ENCODE measurements around the gene METTL2B. TPM values are rescaled to one million over a fixed set of nuclear protein-coding genes. Genes with fewer than 3 reads are reported as not detected.
"Not testable (repeated sequence)": the region's sequence is repeated elsewhere in the genome, so short reads cannot be mapped to it uniquely, and the experiment has no call there.

Gene METTL2B
- total RNA-seq, 1 donor from 2014 or later, result 37.4 TPM

DNA sequence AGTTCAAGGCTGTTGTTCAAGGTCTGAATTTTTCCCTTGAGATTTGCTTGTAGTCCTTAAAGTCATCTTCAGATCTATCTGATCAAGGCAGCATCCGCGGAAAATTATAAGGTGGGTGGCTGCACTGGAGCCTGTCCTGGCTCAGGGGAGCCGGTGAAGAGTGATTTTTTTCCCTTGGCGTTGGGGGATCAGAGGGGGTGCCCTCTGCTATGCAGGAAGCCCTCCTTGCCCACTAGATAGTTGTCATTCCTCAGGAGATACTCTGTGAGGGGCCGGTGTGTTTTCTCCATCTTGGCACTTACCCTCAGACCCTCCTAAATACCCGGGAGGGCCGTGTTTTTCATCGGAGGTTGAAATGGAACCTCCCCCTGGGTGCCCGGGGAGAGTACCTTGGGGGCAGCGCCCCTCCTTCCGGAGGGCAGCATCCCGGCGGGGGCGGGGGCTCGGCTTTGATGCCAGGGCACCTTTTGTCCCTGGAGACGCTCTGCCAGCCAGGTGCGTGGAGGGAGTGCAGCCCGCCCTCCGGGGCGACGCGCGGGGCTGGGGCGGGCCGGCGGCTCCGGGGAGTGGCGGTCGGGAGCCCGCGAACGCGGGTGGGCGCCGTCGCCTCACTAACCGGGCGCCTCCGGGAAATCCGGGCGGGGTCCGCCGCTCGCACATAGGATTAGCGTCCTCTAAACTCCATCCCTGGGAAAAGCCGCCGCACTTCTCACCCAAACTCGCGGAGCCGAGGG is 53.7 kb downstream of the METTL2B start:
- Histone ChIP-seq H3K36me3 (peaks cover 0 to 15% of the 10 kb centered on the region in 2 donors), H3K4me3 (peak overlapping the region; percentile 100), H3K27ac (peak overlapping the region; percentile 94 to 100)
- not testable (repeated sequence) for H3K27me3 ChIP-seq; DNase-seq (ENCODE audit: low spot score in 2 of 2); H3K4me1 ChIP-seq; H3K9me3 ChIP-seq
- intact Hi-C loops (cut with DNase I), result loop anchor here (2.0 kb wide), 1 partner anchor 53 kb away; the partner anchor contains the start of gene METTL2B

DNA sequence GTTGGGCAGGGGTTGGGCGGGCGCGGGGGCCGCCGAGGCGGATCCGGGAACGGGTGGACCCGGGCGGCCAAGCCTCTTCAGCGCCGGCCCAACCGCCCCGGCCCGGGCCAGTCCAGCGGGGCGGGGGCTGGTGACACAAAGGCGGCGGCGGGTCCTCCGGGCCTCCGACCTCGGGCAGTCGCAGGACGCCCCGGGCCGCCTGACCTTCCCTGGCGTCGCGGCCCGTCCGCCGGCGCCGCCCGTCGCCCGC is 54.2 kb downstream of the METTL2B start:
- DNase-seq (ENCODE audit: low spot score in 2 of 2), result no peak

DNA sequence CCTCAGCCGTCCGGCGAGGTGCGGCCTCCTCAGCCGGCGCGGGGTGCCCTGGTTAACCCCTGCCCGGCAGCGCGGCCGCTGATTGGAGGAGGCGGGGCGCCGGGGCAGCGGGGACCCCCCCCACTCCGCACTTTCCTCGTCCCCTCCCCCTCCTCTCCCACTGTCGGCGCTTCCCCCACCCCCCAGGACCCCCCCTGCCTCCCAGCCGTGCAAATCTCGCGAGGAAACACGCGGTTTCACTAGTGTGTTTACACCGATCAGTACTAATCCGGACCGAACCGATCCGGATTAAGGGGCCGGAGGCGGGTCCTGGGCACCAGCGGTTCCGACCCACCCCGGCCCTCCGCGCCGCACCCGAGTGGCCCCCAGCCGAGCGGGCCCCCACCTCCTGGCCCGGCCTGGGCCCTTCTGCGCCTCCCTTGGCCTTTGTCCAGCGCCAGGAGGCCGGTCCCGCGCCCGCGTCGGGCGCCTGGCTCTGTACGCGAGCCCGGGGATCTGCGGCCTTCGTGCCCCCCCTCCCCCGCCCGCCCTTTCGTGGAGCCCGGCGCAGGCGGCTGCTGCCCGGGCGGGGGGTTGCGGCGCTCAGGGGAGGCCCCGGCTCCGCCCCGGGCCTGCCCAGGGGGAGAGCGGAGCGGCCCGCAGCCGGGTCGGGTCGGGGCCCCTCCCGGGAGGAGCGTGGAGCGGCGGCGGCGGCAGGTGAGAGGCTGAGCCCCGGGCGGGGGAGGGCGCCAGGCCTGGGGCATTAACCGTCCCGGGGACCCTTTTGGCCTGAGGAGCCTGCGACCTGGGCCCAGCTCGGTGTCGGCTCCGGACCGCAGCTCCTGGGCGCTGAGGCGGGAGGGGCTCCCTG is 54.8 kb downstream of the METTL2B start:
- Histone ChIP-seq H3K36me3 (peaks cover 0 to 16% of the 10 kb centered on the region in 2 donors), H3K27ac (peak overlapping the region; percentile 94 to 100), H3K4me3 (peak overlapping the region; percentile 100)
- intact Hi-C loops (cut with DNase I), result loop anchor here (2.0 kb wide), 1 partner anchor 55 kb away; the partner anchor contains the start of gene METTL2B
- not testable (repeated sequence) for H3K9me3 ChIP-seq, H3K4me1 ChIP-seq, H3K27me3 ChIP-seq
- peak; percentile 31 to 92 for DNase-seq (ENCODE audit: low spot score in 2 of 2)

More for the DNA sequence above, 54.2 kb downstream of the METTL2B start:
- peak overlapping the region; percentile 100 for H3K4me3 ChIP-seq
- no peaks in the 10 kb centered on the region for H3K9me3 ChIP-seq
- H3K36me3 ChIP-seq, result peaks cover 0 to 16% of the 10 kb centered on the region in 2 donors
- H3K27ac ChIP-seq, result peak overlapping the region; percentile 94 to 100
- intact Hi-C loops (cut with DNase I), result loop anchor here (2.0 kb wide), 1 partner anchor 54 kb away; the partner anchor contains the start of gene METTL2B
- H3K4me1 ChIP-seq, result no peaks in the 10 kb centered on the region
- no peaks in the 10 kb centered on the region for H3K27me3 ChIP-seq
- TF ChIP-seq, protein P1, sequence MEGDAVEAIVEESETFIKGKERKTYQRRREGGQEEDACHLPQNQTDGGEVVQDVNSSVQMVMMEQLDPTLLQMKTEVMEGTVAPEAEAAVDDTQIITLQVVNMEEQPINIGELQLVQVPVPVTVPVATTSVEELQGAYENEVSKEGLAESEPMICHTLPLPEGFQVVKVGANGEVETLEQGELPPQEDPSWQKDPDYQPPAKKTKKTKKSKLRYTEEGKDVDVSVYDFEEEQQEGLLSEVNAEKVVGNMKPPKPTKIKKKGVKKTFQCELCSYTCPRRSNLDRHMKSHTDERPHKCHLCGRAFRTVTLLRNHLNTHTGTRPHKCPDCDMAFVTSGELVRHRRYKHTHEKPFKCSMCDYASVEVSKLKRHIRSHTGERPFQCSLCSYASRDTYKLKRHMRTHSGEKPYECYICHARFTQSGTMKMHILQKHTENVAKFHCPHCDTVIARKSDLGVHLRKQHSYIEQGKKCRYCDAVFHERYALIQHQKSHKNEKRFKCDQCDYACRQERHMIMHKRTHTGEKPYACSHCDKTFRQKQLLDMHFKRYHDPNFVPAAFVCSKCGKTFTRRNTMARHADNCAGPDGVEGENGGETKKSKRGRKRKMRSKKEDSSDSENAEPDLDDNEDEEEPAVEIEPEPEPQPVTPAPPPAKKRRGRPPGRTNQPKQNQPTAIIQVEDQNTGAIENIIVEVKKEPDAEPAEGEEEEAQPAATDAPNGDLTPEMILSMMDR (IDR thresholded peaks at IDR 0.05), result no peak

DNA sequence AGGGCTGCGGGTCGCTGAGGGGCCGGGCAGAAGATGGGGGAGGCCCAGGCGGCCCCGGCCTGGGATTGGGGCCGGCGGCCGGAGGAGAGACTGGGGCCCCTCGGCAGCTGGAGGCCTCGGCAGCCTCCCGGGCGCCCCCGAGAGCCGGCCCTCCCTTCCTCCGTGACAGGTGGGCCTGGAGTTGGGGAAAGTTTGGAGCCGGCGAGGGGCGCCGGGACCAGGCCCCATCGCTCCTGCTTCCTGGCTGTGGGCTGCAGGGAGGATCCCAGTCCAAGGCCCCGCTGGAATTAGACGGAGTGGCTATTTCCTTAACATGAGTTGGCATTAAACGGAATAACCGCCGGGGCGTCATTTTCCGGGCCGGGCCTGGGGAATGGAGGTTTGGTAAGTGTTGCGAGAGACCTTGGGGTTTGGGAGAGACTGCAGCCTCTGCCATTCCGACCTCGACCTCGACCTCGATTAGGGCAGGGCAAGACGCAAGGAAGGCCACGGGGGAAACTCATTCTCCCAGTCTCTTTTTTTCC is 55.5 kb downstream of the METTL2B start:
- Histone ChIP-seq H3K27ac (peak overlapping the region; percentile 94 to 100), H3K36me3 (peaks cover 0 to 16% of the 10 kb centered on the region in 2 donors), H3K4me3 (peak overlapping the region; percentile 100)
- H3K9me3 ChIP-seq, H3K4me1 ChIP-seq, H3K27me3 ChIP-seq: not testable (repeated sequence)
- intact Hi-C loops (cut with DNase I), result loop anchor here (2.0 kb wide), 1 partner anchor 55 kb away; the partner anchor contains the start of gene METTL2B
- DNase-seq (ENCODE audit: low spot score in 2 of 2), result peak in 1 of 2 donors; percentile 80

DNA sequence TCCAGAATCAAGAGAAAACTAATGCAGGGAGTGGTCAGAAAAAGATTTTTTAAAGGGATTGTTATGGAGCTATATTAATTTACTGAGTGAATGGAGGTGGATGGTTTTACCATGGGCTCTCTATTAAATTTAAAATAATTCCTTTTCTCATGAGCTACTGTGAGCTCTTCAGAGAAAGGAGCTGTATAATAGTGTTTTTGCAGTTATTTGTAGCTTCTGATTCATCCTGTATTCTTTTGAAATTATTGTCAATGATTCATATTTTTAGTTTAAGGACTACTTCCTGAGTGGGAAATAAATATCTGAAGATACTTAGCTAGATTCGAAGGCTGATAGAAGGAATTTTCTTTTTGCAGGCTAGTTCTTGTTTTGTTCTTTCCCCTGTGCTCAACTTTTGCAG is 56.4 kb downstream of the METTL2B start:
- DNase-seq (ENCODE audit: low spot score in 2 of 2); intact Hi-C loops (cut with DNase I); H3K27me3 ChIP-seq; H3K4me1 ChIP-seq; H3K9me3 ChIP-seq: not testable (repeated sequence)
- peak overlapping the region; percentile 94 to 100 for H3K27ac ChIP-seq
- H3K36me3 ChIP-seq, result peaks cover 0 to 16% of the 10 kb centered on the region in 2 donors
- peak overlapping the region; percentile 100 for H3K4me3 ChIP-seq

DNA sequence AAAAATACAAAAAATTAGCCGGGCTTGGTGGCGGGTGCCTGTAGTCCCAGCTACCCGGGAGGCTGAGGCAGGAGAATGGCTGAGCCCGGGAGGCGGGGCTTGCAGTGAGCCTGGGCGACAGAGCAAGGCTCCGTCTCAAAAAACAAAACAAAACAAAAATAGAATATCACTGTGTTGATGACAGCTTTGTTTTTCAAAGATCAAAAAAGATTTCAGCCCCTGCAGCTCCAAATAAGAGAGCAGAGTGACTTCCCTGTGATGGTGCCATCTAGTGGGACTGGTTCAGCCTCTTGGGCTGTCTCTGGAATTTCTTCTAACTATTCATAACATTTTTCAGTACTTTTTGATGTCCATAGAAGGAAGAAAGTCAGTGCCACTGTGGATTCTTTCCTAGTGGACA is 60.9 kb downstream of the METTL2B start:
- H3K4me3 ChIP-seq; DNase-seq (ENCODE audit: low spot score in 2 of 2); H3K9me3 ChIP-seq; H3K4me1 ChIP-seq; H3K27me3 ChIP-seq; intact Hi-C loops (cut with DNase I): not testable (repeated sequence)
- Histone ChIP-seq H3K36me3 (peaks cover 0 to 33% of the 10 kb centered on the region in 2 donors), H3K27ac (peak overlapping the region; percentile 54 to 71)
- TF ChIP-seq, protein P1 (IDR thresholded peaks at IDR 0.05), result peak in 2 of 3 experiments; percentile 34 to 55

DNA sequence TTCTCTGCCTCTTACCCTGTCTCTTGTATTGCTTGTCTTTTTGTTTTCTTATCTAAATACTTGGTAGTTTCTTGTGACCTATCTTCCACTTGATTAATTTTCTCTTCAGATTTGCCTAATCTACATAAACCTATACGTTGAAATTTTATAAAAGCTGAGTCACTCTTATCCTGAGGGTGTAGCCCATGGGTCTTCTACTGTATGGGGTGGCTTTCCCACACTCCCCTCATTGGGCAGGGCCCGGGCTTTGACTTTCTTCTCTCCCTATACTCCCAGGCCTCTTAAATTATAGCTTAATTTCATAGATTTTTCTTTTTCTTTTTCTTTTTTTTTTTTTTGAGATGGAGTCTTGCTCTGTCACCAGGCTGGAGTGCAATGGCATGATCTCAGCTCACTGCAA is 66.0 kb downstream of the METTL2B start:
- intact Hi-C loops (cut with DNase I); H3K4me1 ChIP-seq; H3K27ac ChIP-seq; H3K27me3 ChIP-seq; H3K9me3 ChIP-seq; H3K4me3 ChIP-seq; DNase-seq (ENCODE audit: low spot score in 2 of 2): not testable (repeated sequence)
- peaks cover 4 to 42% of the 10 kb centered on the region in 2 donors for H3K36me3 ChIP-seq

DNA sequence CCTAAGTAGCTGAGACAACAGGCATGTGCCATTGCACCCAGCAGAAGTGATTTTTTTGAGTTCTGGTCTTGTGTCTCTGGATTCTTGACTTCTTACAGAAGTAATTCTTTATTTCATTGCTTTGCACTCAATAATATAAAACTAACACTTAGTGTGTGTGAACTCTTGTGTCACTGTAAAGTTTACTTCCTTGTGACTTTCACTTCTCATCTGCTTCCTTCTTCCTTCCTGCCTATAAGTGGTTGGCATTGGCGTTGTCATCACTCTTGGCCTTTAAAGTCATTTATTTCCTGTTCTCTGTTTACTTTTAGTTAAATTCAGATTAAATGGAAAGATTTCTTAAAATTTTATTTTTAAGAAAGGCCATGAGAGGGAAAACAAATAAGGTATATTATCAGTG is 66.8 kb downstream of the METTL2B start:
- H3K27ac ChIP-seq; intact Hi-C loops (cut with DNase I); H3K4me1 ChIP-seq; H3K27me3 ChIP-seq; DNase-seq (ENCODE audit: low spot score in 2 of 2); H3K9me3 ChIP-seq; H3K4me3 ChIP-seq: not testable (repeated sequence)
- H3K36me3 ChIP-seq, result peaks cover 12 to 50% of the 10 kb centered on the region in 2 donors

DNA sequence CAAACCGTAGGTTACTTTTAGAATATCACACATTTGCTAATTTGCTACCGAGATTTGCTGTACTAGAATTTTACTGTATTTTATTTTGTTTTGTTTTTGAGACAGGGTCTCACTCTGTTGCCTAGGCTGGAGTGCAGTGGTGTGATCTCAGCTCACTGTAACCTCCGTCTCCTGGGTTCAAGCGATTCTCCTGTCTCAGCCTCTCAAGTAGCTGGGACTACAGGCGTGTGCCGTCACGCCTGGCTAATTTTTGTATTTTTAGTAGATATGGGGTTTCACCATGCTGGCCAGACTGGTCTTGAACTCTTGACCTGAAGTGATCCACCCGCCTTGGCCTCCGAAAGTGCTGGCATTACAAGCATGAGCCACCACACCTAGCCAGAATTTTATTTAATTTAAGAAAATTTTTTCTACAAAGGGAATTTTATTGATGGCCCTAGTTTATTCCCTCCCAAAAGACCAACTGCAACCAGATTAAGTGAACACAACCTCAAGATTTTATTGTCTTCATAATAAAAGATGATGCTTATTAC is 69.8 kb downstream of the METTL2B start:
- H3K27me3 ChIP-seq; H3K4me1 ChIP-seq; H3K9me3 ChIP-seq; intact Hi-C loops (cut with DNase I); DNase-seq (ENCODE audit: low spot score in 2 of 2); H3K27ac ChIP-seq; H3K4me3 ChIP-seq: not testable (repeated sequence)
- H3K36me3 ChIP-seq, result peaks cover 13 to 54% of the 10 kb centered on the region in 2 donors
